DMS53 treated with DMSO at 0.1 percent for 48 hours (cell line): ENCODE measurements around the gene UTP4.

Source experiments
- DNase-seq: peaks from one replicate; lab custom pipeline; 2025; ENCODE audit not compliant: unreplicated experiment; lab: John Stamatoyannopoulos, UW

UTP4 gene

GRCh38 chr16:69132424-69133252 lies at the start of gene UTP4, which contains the start of gene CHTF8:
Gene UTP4 (plus strand): TSS chr16:69132649. CDS start chr16:69133460, 811 bp downstream.
Gene CHTF8 (minus strand): TSS chr16:69132588. CDS start chr16:69121458, 11,130 bp downstream.
- peak; percentile 62 for DNase-seq

DNA sequence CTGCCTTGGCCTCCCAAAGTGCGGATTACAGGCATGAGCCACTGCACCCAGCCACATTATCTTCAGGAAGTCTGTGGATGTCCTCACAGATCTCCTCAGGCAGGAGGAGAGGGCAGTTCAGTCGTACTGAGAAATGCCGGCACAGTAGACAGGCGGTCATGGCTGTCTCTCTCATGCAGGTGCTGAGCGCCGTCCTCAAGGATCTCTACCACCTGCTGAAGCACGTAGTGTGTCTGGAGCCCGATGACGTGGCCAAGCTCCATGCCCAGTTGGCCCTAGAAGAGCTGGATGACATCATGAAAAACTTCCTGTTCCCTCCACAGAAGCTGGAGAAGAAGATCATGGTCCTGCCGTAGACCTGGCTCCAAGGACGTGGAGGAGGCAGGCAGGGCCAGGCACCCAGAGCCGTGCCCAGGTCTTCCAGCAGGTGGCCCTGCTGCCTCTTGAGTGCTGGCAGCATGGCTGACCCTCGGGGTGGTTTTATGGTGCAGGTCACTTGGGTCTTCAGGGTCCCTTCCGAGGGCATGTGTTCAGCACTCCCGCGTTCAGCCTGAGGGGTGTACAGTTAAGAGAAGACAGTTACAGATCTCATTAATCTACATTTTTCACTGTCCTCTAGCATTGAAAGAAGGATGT lies 49.0 kb upstream of the UTP4 start:
- no peak for DNase-seq

- no peak for DNase-seq
Observed at GRCh38 chr16:69084289-69084688, 48.2 kb upstream of the UTP4 start.

GRCh38 chr16:69085032-69085695 lies 47.3 kb upstream of the UTP4 start:
- DNase-seq: no peak

DNA sequence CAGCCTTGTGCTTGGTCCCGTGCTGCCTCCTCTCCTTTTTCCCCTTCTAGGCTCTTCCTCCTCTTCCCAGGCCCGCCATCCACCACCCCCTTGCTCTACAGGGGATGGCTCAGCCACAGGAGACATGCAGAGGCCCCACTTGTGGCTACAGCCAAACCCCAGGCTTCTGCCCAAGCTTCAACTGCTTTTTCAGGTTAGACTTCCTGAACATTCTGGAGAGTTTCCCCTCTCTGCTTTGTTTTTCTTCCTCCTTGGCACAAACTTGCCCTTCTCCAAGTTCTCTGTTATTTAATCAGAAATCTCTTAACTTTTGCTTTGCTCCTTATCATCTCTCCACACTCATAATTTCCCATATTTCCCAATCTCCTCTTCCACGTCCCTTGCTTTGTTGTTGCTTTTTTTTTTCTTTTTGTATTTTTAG lies 45.3 kb upstream of the UTP4 start:
- no peak for DNase-seq

DNA sequence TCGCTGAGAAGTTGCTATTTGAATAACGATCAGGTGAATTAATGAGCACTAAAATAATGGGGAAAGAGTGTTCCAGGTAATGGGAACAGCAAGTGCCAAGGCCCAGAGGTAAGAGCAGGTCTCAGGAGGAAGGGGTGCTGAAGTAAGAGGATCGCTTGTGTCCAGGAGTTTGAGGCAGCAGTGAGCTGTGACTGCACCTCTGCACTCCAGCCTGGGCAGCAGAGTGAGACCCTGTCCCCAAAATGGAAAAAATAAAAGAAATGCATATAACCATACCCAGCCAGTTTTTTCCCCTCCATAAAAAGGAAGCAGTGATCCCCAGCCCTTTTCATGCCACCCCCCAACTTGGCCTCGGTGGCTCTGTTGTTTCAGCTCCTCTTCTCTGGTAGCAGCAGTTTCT lies 43.8 kb upstream of the UTP4 start:
- DNase-seq: no peak

GRCh38 chr16:69089091-69089910 lies 43.1 kb upstream of the UTP4 start:
- DNase-seq: peak; percentile 21

- DNase-seq: no peak
Observed at GRCh38 chr16:69093974-69094373, 38.5 kb upstream of the UTP4 start.

- DNase-seq: no peak
Observed at GRCh38 chr16:69094501-69094900, 37.9 kb upstream of the UTP4 start.

DNA sequence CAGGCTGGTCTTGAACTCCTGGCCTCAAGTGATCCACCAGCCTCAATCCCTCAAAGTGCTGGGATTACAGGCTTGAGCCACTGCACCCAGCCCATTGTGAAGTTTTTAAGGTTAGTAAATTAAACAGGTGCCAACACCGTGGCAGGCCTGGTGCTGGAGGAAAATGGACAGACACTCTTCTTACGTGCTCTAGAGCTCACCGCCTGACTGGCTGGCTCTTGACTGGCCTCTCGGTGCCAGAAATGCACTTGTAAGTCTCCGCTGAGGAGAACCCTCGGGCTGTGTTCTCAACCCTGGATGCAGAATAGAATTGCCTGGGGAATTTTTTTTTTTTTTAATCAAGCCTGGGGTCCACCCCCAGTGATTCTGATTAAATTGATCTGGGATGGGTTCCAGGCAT lies 37.3 kb upstream of the UTP4 start:
- no peak for DNase-seq

GRCh38 chr16:69100071-69100691 lies 32.3 kb upstream of the UTP4 start:
- no peak for DNase-seq

DNA sequence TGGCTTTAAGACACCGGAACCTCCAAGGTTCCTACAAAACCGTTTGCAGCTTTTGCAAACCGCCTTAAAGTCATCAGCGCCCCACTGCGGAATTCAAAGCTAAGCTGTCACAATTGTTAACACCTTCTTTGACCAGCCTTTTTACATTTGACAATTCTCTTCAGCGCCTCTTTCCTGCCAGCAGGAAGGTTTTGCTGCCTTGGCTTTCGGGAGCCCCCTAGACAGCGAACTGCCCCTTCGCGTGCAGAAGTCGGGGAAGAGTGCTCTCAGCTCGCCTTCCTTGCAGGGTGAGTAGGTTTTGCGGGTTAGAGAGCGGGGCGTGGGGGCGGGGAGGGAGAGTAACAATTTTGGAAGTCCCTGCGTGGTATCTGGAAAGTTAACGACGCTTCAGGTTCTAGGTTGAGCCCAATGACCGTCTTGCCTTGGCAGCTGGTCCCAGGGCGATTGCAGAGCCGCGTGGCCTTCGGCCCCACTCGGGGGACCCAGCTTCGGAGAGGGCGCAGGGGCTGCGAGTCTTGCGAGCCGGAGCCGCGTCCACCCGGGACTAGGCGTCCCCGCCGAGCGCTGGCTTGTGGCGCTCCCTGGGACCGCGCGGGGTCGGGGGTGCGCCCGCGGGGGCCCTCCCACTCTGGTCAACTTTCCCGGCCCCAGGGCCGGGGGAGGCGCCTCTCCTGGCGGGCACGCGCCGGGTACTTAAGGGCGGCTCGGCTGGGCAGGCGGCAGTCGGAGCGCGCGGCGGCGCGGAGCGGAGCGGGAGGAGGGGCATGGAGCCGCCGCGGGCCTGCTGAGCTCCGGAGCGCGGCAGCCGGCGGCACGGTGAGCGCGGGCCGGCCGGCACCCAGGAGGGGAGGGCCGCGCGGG lies 26.7 kb upstream of the UTP4 start, which contains the start of gene HAS3:
Gene HAS3 (plus strand): TSS at position 153 of the 861 bp plus-strand sequence. CDS start 3,743 bp downstream, outside the sequence.
- peak; percentile 36 for DNase-seq

GRCh38 chr16:69106491-69107315 lies 25.7 kb upstream of the UTP4 start:
- no peak for DNase-seq

DNA sequence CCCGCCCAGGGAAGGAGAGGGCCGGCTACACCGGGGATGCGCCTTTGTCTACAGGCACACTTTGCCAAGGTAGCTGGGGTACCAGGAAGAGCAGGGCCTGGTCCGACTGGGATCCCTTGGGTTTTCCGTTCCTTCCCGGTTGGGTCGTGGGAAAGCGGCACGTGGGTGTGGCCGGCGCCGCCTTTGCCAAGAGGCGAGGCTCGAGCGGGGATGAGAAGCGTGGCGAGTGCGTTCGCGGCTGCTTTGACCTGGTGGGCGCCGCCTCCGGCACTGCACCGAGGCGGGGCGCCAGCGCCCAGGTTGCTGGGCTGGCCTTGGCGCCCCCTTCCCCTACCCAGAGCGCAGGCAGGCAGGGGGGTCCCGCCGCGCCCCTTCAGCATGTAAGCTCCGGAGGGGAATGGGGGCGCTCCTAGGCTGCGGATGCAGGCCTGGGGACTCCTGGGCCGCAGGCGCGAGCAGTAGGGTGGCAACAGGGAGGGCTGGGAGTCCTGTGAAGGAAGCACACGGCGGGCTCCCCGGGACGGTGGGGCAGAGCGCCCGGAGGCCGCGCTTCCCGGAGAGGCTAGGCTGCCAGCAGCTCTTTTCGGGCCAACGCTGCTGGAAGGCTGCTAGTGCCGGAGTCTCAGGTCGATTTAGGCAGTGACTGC lies 25.0 kb upstream of the UTP4 start:
- DNase-seq: no peak

- no peak for DNase-seq
Observed at GRCh38 chr16:69108064-69108904, 24.2 kb upstream of the UTP4 start.

DNA sequence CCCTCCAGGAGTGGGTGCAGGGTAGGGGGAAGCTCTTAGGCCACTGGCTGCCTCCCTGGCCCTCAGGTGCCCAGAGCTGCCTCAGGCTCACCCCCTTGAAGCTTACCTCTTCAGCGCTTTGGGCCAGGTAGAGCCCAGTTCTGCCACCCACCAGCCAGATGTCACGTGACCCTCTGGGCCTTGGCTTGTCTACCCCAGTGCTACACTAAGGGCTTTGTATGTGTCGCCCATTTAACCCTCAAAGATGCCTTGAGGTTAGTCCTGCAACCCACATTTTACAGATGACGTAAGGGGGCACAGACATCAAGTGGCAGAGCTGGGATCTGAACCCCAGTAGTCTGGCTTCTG lies 23.6 kb upstream of the UTP4 start:
- DNase-seq: no peak
